ENCODE measurements around the gene SASH1. TPM values are rescaled to one million over a fixed set of nuclear protein-coding genes. Genes with fewer than 3 reads are reported as not detected.

The SASH1 gene
- total and polyA plus RNA-seq, 2 donors (not counting 3 experiments of a cell fraction or from before 2014, with no cell fraction given) = 18.5 to 103 TPM

GRCh38 chr6:148293181-148293995 lies 49.2 kb upstream of the SASH1 start:
- H3K9me3 ChIP-seq (replicated peaks; ENCODE audit: control insufficient read depth, insufficient read depth, low read length) = no peaks in the 10 kb centered on the region
- dilution Hi-C loops (cut with MboI; ENCODE audit: extremely low pct_ligation_motif_present, low sequenced_read_pairs) (no loop called here), intact Hi-C loops (cut with micrococcal nuclease) (no loop called here)
- no peaks in the 10 kb centered on the region for H3K36me3 ChIP-seq (ENCODE audit: control insufficient read depth in 2 of 2, extremely low read depth in 1 of 2, insufficient read depth in 2 of 2, low read length in 2 of 2)
- DNase-seq (ENCODE audit: low read depth, low spot score) (no peak), FAIRE-seq (no peak)
- H3K9me1 ChIP-seq (replicated peaks; ENCODE audit: control insufficient read depth, extremely low read depth, insufficient read depth, low read length) = no peaks in the 10 kb centered on the region
- H3K27ac ChIP-seq (ENCODE audit: insufficient read depth, low read depth, low read length) = no peak overlapping the region
- H3K79me2 ChIP-seq (ENCODE audit: control insufficient read depth, insufficient read depth, low read length) = no peaks in the 10 kb centered on the region
- no peak overlapping the region for H3K4me3 ChIP-seq (replicated peaks in 1 of 3; ENCODE audit: insufficient read depth in 1 of 3, low read depth in 1 of 3, low read length in 3 of 3)
- ChIA-PET POLR2A (no interaction called here), CTCF (interaction anchor here (0.8 kb wide), 1 partner anchor 10 kb away, joined by 3 read pairs; no protein-coding TSS in a partner anchor)
- H2AFZ ChIP-seq (ENCODE audit: low read depth, low read length) = no peak overlapping the region
- H3K9ac ChIP-seq (replicated peaks; ENCODE audit: extremely low read depth, insufficient read depth, low read length) = no peak overlapping the region
- H4K20me1 ChIP-seq (replicated peaks; ENCODE audit: control insufficient read depth, extremely low read depth, insufficient read depth, low read length) = no peaks in the 10 kb centered on the region
- no TSS peak for BruUV-seq (replicated peaks)
- no peak overlapping the region for H3K4me2 ChIP-seq (ENCODE audit: insufficient read depth, low read length)
- H3K4me1 ChIP-seq (ENCODE audit: control insufficient read depth, extremely low read depth, insufficient read depth, low read length) = peaks cover 12% of the 10 kb centered on the region
- TF ChIP-seq MYC (IDR thresholded peaks at IDR 0.05; ENCODE audit: low read depth, low read length) (no peak), POLR2AphosphoS5 (IDR thresholded peaks at IDR 0.05; ENCODE audit: insufficient read depth, low read depth, low read length) (no peak), JUN (IDR thresholded peaks at IDR 0.05; ENCODE audit: borderline replicate concordance, insufficient read depth, insufficient read length, low read depth) (no peak), MAX (IDR thresholded peaks at IDR 0.05; ENCODE audit: insufficient read depth, insufficient read length) (no peak), CTCF (IDR thresholded peaks at IDR 0.05; ENCODE audit: extremely low read depth in 1 of 2, insufficient read depth in 1 of 2, low read depth in 1 of 2, low read length in 2 of 2) (no peak), GATA2 (IDR thresholded peaks at IDR 0.05; ENCODE audit: insufficient read depth, insufficient read length, low read depth, low read length) (no peak), POLR2A (IDR thresholded peaks at IDR 0.05; ENCODE audit: low read depth, low read length) (no peak), EZH2 (IDR thresholded peaks at IDR 0.05; ENCODE audit: borderline replicate concordance, low read depth, low read length, severe bottlenecking) (no peak), FOS (IDR thresholded peaks at IDR 0.05; ENCODE audit: borderline replicate concordance, insufficient read depth, low read length) (no peak)
- H3K27me3 ChIP-seq (ENCODE audit: control insufficient read depth in 2 of 2, insufficient read depth in 2 of 2, low read length in 2 of 2) = no peaks in the 10 kb centered on the region

Data from endothelial cell of umbilical vein (primary cell).